CD4-positive, alpha-beta T cell treated with Interleukin-17A for 4 hours (primary cell): ENCODE results near the gene MACROD2.

ENCODE experiments used
- DNase-seq: peaks from one replicate; pipeline ENCODE4 v3.0.0-alpha.2; 2020; ENCODE audit warnings: mixed read lengths

The MACROD2 gene

GRCh38 chr20:15622368-15622767 lies 1627.1 kb downstream of the MACROD2 start:
- no peak for DNase-seq

GRCh38 chr20:15623215-15623614 lies 1627.9 kb downstream of the MACROD2 start:
- no peak for DNase-seq

GRCh38 chr20:15625981-15626380 lies 1630.7 kb downstream of the MACROD2 start:
- no peak for DNase-seq

GRCh38 chr20:15627089-15627488 lies 1631.8 kb downstream of the MACROD2 start:
- no peak for DNase-seq

GRCh38 chr20:15627501-15627903 lies 1632.2 kb downstream of the MACROD2 start:
- DNase-seq, result no peak

GRCh38 chr20:15628851-15629353 lies 1633.6 kb downstream of the MACROD2 start:
- no peak for DNase-seq

- DNase-seq, result no peak
These were observed 1635.0 kb downstream of the MACROD2 start for GRCh38 chr20:15630360-15630759.

GRCh38 chr20:15632680-15633079 lies 1637.4 kb downstream of the MACROD2 start:
- DNase-seq, result no peak

GRCh38 chr20:15634102-15634501 lies 1638.8 kb downstream of the MACROD2 start:
- DNase-seq, result no peak

- no peak for DNase-seq
These were observed 1642.2 kb downstream of the MACROD2 start for GRCh38 chr20:15637546-15637945.

GRCh38 chr20:15637950-15638754 lies 1642.8 kb downstream of the MACROD2 start:
- DNase-seq, result no peak

GRCh38 chr20:15638816-15639215 lies 1643.5 kb downstream of the MACROD2 start:
- no peak for DNase-seq

GRCh38 chr20:15639839-15640238 lies 1644.5 kb downstream of the MACROD2 start:
- no peak for DNase-seq

GRCh38 chr20:15642109-15642508 lies 1646.8 kb downstream of the MACROD2 start:
- no peak for DNase-seq

GRCh38 chr20:15642676-15643075 lies 1647.4 kb downstream of the MACROD2 start:
- DNase-seq, result no peak

- DNase-seq, result no peak
These were observed 1648.4 kb downstream of the MACROD2 start for GRCh38 chr20:15643713-15644112.

GRCh38 chr20:15645816-15646215 lies 1650.5 kb downstream of the MACROD2 start:
- no peak for DNase-seq

- DNase-seq, result no peak
These were observed 1658.3 kb downstream of the MACROD2 start for GRCh38 chr20:15653396-15654207.

GRCh38 chr20:15654208-15654649 lies 1658.9 kb downstream of the MACROD2 start:
- DNase-seq, result no peak

- no peak for DNase-seq
These were observed 1660.1 kb downstream of the MACROD2 start for GRCh38 chr20:15655295-15655874.

GRCh38 chr20:15656124-15656523 lies 1660.8 kb downstream of the MACROD2 start:
- DNase-seq, result no peak

GRCh38 chr20:15658295-15658694 lies 1663.0 kb downstream of the MACROD2 start:
- no peak for DNase-seq

- DNase-seq, result no peak
These were observed 1677.9 kb downstream of the MACROD2 start for GRCh38 chr20:15673206-15673605.
